ENCODE data around the gene FLRT2. TPM values are rescaled to one million over a fixed set of nuclear protein-coding genes. Genes with fewer than 3 reads are reported as not detected.

The FLRT2 gene
- total RNA-seq, 2 donors from 2014 or later: 8.9 to 20.5 TPM

DNA sequence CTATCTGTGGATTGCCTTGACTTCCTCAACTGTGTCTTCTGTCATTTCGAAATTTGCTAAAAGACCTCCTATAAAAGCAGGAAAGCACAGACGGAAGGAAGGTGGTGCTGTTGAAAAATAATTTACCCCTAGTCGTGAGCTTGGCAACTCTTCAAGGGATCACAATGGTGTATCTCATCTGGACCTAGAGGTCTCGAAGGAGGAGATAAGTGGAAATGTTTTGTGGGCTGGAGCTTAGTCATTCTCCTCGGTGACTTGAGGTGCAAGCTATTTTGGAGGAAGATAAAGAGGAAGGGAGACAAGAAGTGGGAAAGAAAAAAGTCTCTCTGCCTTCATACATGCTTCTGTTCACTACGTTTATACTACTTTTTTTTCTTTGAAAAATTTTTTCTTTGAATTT, 89.9 kb downstream of the FLRT2 start:
- intact Hi-C loops (cut with DNase I): no loop called here
- DNase-seq (no peak), ATAC-seq (no peak)

DNA sequence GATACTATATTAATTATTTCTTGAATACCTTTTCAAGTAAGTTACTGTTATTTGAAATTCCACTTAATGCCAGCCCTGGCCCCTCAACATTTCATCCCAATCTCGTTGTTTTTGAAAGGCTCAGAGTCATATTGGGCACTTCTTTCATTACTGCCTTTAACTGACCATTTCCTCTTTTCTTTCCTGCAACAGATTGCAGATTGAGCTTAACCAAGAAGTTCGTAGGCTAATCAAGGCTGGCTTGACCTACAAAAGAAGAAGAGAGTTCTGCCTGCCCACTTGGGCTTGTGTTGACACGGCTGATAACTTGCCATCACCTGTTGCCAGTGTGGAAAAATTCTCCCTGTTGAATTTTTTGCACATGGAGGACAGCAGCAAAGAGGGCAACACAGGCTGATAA, 91.0 kb downstream of the FLRT2 start:
- ATAC-seq: no peak
- intact Hi-C loops (cut with DNase I): no loop called here
- no peak for DNase-seq

DNA sequence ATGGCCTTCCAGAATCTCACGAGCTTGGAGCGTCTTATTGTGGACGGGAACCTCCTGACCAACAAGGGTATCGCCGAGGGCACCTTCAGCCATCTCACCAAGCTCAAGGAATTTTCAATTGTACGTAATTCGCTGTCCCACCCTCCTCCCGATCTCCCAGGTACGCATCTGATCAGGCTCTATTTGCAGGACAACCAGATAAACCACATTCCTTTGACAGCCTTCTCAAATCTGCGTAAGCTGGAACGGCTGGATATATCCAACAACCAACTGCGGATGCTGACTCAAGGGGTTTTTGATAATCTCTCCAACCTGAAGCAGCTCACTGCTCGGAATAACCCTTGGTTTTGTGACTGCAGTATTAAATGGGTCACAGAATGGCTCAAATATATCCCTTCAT, 92.2 kb downstream of the FLRT2 start:
- ATAC-seq: no peak
- no peak for DNase-seq
- intact Hi-C loops (cut with DNase I): no loop called here

DNA sequence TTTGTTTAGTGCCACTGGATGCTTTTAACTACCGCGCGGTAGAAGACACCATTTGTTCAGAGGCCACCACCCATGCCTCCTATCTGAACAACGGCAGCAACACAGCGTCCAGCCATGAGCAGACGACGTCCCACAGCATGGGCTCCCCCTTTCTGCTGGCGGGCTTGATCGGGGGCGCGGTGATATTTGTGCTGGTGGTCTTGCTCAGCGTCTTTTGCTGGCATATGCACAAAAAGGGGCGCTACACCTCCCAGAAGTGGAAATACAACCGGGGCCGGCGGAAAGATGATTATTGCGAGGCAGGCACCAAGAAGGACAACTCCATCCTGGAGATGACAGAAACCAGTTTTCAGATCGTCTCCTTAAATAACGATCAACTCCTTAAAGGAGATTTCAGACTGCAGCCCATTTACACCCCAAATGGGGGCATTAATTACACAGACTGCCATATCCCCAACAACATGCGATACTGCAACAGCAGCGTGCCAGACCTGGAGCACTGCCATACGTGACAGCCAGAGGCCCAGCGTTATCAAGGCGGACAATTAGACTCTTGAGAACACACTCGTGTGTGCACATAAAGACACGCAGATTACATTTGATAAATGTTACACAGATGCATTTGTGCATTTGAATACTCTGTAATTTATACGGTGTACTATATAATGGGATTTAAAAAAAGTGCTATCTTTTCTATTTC, 93.2 kb downstream of the FLRT2 start:
- intact Hi-C loops (cut with DNase I): no loop called here
- ATAC-seq: no peak
- no peak for DNase-seq

DNA sequence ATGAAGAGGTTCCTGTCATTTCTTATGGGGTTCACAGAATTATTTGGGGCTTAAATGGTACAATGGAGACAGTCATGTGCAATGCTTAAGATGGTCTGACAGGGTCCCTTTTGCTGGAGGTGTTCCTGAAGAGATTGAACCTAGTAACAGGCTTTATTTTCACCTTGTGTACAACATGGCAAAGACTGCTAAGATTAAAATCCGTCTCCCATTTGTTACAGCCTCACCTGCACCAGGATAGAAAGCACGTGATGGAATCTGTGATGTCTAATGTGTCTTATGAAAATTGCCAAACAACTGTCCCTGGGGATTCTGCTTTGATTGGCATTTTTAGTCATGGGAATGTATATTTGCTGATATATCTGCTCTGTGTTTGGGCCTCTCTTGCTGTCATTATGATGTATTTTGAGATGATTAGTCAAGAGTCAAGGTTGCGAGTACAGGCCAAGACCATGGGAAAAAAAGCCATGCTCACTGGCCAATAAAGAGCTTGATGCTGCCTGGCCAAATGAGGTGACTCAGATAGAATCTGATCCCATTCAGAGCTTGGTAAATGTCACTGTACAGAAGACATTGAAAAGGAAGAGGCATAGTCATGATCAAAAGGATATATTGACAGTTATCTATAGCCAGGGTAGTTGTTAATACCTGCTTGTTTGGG, 96.1 kb downstream of the FLRT2 start:
- intact Hi-C loops (cut with DNase I): no loop called here
- DNase-seq: no peak
- no peak for ATAC-seq

DNA sequence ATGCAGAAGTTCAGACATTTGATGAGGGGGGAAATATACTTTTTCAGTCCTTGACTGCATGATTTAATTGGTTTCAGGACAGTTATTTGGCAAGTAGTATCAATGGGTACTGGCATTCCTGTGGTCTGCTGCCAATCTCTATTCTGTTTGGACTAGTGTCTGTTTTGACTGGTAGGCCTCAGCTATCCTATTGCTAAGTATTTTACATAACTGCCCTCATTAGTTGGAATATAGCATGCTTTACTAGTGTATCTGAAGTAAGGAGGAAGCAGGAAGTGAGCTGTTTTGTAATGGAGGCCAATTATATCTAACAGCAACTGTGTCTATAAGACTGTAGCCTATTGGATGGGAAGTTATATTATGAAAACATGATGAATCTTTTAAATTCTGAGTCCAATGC, 104.3 kb downstream of the FLRT2 start:
- ATAC-seq (no peak), DNase-seq (no peak)
- intact Hi-C loops (cut with DNase I): no loop called here

DNA sequence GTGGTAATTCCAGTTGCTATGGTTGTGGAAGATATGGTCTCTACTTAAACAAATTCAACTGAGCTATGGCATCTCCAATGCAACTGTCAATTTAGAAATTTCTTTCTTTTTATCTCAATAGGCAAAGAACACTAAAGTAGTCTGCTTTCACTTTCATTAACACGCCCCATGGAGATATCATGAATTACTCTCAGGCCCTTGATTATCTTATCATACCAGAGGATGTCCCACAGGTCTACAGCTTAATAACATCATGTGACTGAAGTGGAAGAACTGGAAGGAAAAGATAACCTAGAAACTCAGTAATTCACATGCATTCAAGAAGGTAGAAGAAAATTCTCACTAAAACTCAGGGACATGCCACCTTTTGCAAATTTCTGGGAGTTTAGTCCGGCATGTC, 114.3 kb downstream of the FLRT2 start:
- DNase-seq (no peak), ATAC-seq (no peak)
- intact Hi-C loops (cut with DNase I): no loop called here

DNA sequence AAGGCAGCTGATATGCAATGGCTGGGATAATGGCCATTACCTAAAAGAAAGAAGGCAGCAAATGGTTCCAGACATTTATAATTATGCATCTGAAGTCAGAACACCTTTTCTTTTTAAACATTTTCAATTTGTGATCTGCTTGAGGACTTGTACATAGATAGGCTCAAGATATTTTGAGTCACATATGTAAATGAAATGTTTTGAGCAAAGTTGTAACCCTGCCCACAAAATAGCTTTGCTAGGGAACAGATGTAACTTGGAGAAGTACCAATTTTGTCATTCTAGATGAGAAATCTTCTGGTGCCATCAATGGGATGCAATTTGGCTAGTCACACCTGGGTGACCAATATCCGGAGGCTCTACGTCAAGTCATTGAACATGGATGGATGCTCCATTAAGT, 123.1 kb downstream of the FLRT2 start:
- ATAC-seq: no peak
- intact Hi-C loops (cut with DNase I): no loop called here
- DNase-seq: no peak

DNA sequence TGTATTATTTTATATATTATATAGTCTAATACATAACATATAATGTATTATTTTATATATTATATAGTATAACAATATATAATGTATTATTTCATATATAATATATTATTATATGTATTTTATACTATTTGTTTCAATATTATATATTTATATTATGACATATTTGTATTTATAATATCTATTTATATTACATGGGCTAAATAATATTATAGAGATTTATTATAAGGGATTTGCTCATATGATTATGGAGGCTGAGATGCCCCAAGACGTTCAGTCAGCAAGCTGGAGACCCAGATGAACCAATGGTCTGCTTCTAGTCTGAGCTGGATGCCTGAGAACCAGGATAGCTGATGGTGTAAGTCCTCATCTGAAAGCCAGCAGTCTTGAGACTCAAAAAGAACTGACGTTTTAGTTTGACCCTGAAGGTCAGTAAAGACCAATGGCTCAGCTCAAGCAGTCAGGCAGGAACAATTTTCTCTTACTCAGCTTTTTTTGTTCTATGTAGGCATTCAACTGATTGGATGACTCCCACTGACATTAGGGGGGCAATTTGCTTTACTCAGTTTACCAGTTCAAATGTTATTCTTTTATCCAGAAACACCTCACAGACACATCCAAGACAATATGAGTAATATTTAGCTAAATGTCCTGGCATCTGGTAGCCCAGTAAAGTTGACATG, 130.4 kb downstream of the FLRT2 start:
- intact Hi-C loops (cut with DNase I): no loop called here
- DNase-seq (no peak), ATAC-seq (no peak)

DNA sequence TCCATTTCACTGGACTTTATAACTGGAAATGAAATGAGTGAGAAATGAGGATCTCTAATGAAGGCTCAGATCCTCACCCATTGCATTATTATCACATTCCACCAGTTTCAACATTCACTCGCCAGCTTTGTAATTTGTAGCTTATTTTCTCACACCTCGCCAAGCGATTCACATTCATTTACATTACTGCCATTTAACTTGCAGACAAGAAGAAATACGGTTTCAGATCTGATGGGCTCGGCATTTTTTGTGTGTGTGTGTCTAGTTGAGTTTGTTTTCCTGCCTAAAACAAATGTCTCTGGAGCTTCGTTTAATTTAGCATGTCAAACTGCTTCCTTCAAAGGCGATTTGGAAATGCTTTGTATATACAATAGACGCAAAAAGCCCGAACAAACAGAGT, 132.2 kb downstream of the FLRT2 start:
- DNase-seq (no peak), ATAC-seq (no peak)
- intact Hi-C loops (cut with DNase I): no loop called here

DNA sequence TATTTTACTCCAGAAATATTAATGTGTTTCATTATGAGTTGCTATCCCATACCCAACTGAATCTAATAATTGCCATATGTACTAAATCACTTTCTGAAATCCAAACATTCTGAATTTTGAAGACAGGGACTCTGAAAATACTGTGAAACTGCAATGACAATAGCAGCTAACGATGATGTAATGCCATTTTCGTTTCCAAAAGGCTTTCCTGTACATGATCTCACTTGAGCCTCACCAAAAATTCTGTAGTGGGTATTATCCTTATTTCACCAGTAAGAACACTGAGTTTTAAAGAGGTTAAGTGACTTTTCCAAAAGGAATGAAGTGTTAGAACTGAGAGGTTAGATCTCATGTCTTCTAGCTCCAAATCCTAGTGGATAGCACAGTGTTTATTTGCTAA, 133.3 kb downstream of the FLRT2 start:
- DNase-seq: no peak
- intact Hi-C loops (cut with DNase I): no loop called here
- ATAC-seq: no peak

DNA sequence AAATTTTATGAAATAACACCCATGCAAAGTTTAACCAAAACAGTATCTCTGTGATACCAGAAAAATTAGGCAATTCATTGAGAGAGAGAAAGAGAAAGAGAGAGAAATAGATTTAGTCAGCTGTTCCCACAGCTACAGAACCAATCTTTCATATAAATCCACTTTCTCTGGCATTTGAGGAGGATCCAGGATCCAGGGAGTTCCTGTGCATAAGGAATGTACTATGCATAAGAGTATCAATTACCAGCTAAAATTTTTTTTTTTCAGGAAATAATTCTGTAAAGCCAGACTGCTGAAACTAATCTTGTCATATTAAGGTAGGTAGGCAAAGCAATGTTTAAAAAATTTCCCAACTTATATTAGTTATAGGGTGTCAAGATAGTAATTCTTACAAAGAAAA, 133.7 kb downstream of the FLRT2 start:
- DNase-seq (no peak), ATAC-seq (no peak)
- intact Hi-C loops (cut with DNase I): no loop called here

DNA sequence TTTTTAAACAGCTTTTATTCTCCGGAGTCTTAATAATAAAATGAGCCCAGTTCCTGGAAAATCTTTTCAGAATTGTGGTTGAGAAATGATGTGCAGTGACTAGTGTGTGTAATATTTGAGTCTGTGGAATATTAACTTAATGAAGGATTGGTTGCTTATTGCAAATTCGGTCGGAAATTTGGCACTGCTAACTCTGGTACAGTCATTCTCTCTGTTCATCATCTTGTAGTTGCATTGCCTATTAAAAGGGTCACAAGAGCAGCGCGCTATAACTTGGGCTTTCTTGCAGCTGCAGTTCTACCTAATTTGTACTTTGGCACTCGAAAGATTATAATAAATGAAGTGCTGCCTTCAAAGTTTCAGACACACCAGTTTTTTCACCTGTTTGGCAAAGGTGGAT, 146.0 kb downstream of the FLRT2 start:
- no peak for DNase-seq
- no peak for ATAC-seq
- intact Hi-C loops (cut with DNase I): no loop called here

DNA sequence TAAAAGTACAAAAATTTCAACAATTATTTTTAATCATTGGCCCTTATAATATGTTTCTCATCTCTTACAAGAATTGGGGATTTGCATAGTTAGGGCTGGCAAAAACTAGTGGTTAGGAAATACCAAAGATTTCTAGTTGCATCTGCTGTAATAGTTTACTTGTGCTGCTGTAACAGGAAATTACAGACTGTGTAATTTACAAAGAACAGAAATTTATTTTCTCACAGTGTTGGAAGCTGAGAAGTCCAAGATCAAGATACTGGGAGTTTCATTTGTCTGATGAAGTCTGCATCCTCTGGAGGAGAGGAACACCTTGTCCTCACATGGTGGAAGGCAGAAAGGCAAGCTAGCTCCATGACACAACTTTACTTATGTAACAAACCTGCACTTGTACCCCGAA, 157.0 kb downstream of the FLRT2 start:
- ATAC-seq (no peak), DNase-seq (no peak)
- intact Hi-C loops (cut with DNase I): no loop called here

DNA sequence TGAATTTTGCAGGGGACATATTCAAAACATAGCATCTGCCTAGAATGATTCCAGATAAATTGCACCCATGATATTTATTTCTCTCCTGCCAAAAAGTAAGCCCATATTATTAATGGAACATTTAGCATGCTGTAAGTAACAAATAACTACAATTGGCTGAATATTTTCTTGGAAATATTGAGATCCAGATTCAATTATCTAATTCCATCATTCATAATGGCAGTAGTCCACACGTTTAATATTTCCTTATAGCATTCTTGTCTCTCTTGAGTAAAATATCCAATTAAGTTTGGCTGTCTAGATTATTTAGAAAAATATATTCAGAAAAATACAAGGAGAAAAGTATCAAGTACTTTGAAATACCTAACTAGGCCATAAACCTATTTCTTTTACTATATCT, 157.5 kb downstream of the FLRT2 start:
- intact Hi-C loops (cut with DNase I): no loop called here
- DNase-seq: no peak
- no peak for ATAC-seq

DNA sequence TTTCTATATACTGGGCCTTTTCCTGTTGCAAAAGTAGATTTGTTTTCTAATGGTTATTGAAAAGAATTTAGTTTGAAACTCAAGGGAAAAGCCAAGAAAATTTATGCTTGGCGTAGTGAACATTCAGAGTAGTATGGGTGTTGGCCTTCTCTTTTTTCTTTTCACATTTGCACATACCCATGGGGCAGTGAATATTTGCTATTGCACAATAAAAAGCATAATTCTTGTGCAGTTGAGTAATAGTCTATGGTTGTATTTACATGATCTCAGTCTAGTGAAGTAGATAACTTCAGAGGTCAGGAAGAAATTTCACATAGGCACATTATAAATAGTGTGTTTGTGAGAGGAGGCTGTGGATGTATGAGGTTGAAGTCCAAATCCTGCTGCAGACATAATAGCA, 158.1 kb downstream of the FLRT2 start:
- DNase-seq (no peak), ATAC-seq (peak; percentile 61 to 76)
- intact Hi-C loops (cut with DNase I): no loop called here

DNA sequence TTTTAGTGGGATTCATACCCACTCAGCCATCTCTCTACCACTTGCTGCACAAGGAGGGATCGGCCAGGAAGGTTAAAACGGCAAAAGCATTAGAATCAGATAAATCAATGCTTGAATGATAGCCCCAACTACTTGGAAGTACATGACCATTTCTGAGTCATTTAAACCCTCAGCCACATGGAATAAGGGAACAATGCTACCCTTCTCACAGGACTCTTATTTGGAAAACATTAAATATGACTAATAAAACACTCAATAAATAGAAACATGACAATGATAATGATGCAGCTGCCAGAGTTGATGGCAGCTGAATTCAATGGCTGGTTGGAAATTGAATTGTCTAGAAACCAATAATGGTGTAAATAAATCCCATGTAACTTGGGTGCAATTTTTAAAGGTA, 165.4 kb downstream of the FLRT2 start:
- intact Hi-C loops (cut with DNase I): no loop called here
- DNase-seq (no peak), ATAC-seq (no peak)

DNA sequence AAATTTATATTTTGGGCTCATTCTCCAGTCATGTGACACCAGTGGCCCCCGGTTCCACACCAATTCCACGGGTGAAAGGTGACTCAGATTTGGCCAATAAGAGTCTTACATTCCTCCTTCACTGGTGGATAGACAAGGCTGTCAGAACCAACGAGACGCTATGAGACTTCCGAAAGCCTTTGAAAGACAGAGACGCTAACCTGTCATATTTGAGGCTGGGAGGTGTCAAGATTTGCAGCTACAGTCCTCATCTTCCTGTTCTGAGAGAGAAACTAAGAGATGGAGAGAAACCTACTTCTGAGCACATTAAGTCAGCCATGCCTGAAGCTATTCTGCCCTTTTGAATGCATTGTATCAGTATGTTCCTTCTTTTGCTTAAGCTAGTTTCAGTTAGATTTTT, 171.2 kb downstream of the FLRT2 start:
- intact Hi-C loops (cut with DNase I): no loop called here
- ATAC-seq (no peak), DNase-seq (no peak)

DNA sequence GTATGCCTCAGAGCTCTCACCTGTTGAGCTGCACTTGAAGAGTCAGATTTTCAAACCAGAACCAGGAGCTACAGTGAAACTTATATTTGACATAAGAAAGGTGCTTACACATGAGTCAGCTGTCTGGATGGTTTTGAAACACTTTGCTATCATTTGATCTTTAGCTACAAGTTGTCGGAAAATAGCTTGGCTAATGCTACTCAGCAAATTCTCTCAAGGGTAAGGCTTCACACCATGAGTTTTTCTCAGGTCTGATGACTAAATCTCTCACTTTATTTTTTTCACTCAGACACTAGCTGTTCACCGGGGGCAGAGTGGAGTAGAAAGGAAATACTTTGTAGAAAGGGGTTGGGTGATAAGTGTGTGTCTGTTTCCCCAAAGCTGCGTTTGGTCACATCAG, 171.8 kb downstream of the FLRT2 start:
- intact Hi-C loops (cut with DNase I): no loop called here
- no peak for DNase-seq
- no peak for ATAC-seq

DNA sequence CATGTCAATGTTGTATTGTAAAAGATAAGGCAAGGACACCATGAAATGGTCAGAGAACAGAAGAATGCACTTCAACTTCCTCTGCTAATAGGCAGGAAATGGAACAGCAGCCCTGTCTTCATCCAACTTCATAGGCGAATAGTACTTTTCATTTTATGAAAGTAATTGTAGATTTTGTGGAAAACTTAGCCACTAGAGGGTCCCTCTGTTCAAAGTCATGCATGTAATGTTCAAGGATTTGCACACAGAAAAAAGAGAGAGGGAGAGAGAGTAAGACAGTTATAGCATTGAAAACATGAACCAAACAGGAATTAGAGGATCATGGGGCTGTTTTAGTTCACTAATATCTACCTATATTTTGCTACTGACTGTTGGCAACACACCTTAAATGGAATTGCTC, 172.2 kb downstream of the FLRT2 start:
- intact Hi-C loops (cut with DNase I): no loop called here
- DNase-seq (no peak), ATAC-seq (no peak)

DNA sequence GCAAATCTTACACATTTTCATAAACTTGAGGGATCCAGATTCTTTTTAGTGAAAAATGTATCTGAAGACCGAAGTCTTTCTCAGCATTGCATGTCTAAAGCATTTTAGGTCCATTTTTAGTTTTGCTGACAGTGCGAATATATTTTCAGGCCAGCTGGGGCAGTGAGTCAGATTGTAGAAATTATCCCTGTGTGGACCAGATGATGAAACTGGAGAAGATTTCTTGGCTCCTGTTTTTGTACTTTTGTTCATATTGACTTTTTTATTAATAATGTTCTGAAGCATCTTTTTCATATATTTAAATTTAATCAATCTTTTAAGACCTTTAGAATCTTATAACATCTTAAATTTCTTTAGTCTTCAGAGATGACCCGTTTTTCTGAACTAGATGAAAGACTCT, 173.1 kb downstream of the FLRT2 start:
- intact Hi-C loops (cut with DNase I): no loop called here
- DNase-seq (no peak), ATAC-seq (no peak)
